GM19328 (cell line): Measurements from ENCODE around the gene CARD9.

Experiments
- ATAC-seq: cut with Tn5 transposase; IDR thresholded peaks from one replicate; pipeline ENCODE4 v1.9.1; 2021; ENCODE audit warnings: mild to moderate bottlenecking, moderate library complexity; ENCODE audit not compliant: unreplicated experiment

Gene CARD9

DNA sequence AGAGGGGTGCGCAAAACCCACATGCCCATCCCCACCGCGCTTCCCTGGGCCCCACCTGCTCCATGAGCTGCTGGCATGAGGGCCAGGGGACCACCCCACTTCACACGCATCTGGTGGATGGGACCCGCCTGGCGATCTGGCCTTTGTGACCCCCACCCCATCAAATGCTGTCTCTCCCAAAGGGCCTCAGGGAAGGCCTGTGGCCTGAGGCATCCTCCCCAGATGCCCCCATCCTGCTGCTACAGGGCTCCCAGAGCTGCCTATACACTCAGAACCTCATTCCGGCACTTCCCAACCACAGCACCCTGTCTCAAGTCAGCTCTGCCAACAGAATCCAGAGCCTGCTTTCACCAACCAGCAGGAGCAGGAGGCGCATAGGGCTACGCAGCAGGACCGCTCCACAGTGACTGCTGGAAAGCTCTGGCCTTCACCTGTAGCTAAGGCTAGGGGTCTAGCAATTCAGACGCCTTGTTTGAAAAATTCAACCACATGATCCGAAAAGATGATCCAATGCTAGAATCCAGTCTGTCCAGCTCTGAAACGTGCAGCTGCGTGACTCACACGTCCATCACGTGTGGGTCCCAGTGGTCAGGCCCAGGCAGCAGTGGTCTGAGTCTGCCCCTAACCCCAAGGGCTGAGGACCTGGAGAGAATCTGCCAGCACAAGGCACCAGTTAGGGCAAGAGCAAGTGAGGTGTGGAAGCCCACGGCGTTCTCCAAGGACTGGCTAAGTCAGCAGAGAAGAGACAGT, 27.9 kb upstream of the CARD9 start:
- ATAC-seq: no peak

DNA sequence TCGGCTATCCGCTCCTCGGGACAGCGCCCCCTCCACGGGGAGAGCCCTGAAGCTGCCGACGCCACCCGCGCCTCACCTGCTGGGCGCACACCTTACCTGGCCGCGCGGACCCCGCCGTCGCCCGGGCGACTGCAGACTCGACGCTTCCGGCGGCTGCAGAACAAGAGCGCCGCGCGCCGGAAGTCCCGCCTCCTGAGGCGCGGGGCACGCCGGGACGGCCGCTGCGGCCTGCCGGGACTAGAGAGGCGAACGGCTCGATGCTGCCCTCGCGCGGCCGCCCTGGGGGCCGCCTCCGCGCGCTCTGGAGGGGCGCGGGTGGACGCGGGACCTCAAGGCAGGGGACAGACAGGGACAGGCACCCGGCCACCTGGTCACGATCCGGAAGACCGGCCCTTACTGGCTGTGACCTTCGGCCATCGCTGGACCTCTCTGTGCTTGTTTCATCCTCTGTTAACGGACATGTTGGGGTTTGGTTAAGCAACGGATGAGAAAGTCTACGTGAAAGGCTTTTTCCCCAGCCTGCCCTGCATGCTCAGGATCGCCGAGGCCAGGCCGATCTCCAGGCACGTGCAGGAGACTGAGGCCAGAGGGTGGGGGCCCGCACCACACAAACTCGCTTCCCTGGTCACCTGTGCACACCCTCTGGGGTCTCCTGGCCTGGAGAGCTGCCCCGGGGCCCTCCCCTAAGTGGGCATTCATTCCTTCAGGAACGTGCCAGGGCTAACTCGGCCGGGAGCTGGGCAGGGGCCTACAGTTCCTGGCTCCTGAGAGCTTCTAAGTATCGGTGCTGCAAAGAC, 26.8 kb upstream of the CARD9 start, which contains the start of gene SNAPC4:
SNAPC4 (minus strand) TSS at position 133 of the 797 bp plus-strand sequence. CDS start 1,742 bp downstream, outside the sequence.
- ATAC-seq: peak; percentile 72

DNA sequence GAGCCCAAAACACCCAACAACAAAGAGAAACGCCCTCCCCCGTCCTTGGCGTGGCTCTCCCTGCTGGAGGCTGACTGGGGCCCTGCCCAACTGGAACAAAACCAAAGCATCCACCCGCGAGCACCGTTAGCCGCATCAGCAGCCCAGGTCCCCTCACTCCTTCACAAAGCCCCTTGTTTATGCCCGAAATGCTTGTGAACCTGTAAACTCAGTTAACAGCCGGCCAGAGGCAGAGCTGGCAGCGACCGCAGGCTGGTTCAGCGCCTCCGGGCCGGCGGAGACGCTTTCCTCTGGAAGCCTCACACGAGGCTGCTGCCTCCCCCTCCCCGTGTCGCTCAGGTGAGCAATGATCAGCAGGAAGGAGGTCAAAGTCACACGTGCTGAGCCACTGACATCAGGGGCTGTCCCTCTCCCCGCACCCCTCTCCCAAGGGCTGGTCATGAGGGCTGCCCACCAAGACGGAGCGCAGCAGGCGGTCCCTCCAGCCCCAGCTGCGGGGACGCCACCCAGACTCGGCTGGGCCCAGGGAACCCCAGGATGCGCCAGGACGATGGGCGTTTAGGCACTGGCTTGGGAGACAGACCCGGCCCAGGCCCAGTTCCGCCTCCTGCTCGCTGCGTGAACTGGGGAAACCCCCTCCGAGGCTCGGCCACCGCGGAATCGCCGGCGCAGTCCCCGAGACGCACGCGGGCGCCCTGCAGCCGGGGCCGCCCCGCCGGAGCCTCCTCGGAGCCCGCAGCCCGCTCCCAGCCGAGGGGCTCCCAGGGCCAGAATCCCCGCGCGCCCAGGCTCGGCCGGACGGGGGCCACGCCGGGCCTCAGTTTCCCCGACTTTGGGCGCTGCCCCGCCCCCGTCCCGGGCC, 25.9 kb upstream of the CARD9 start:
- peak; percentile 19 for ATAC-seq

DNA sequence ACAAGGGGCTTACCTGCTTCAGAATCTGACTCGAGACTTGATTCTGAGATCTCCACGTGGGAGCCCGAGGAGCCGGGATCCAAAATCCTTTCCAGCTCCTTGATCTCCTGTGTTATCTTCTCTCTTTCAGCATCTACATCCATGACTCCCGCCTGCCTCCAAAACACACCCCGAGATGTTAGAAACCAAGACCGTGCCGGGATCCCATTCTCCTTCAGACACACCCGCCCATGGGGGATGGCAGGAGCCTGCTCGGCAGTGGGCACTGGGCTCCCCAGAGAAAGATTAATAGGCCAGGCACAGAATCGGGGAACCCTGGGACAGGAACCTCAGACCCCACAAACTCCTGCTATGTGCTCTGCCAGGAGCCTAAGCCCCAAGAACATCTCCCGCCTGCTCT, 24.8 kb upstream of the CARD9 start:
- ATAC-seq: no peak

DNA sequence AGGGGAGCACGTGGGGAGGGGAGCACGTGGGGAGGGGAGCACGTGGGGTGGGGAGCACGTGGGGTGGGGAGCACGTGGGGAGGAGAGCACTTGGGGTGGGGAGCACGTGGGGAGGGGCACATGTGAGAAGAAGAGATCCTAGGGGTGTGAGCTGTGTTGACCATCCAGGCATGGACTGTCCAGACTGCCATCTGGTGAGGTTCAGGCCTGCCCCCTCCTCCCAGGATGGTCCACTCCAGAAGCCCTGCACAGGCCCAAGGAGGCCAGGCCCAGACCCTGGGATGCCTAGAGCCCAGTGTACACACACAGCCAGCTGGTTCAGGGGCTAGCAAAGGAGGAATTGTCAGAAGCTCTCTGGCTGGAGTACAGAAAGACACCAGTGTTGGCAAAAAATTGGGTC, 24.2 kb upstream of the CARD9 start:
- ATAC-seq: no peak

DNA sequence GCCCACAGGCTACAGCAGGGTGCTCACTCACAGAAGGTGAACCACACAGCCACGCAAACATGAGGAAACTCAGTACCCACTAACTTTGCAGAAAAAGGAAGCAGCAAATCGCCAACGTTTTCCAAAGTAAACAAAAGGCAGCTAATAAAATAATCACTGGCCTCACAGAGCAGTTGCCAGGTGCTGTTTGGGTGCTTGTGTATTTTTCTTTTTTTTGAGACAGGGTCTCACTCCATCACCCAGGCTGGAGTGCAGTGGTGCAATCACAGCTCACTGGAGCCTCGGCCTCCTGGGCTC, 22.7 kb upstream of the CARD9 start:
- no peak for ATAC-seq

DNA sequence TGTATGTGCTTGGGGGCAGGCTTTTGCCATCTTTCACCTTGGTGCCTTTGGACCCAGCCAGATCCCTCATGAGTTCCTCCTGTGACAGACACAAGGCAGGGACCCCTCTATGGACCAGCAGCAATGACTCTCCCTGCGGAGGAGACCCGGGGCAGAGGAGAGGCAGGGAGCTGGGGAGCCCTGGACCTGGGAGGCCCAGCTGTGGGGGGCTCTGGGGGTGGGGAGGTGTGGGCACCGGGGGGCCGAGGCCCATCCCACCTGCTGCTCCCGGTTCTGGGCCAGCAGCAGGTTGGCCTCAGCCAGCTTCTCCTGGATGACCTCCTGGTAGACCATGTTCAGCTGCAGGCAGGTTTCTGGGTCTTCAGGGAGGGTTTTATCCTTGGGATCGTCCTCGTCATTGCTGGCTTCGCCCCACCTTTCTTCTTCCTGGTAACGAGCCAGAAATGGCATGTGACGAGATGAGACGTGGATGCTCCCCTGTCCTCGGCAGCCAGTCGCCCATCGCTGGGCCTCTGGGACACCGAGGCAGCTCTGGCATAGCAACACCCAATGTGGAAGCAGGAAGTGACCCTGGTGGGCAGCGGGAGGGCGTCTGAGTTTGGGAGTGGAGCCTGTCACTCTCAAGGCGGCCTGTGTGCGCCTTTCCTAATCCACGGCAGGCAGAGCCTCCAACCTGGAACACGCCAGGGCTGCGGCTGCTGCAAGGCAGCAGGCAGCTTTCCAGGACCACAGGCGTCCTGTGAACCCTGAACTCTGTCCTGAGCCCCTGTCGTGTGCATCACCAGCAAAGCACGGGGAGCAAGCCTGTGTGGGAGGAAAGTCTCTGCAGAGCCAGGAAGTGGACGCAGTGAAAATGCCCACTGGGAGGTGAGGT, 22.1 kb upstream of the CARD9 start:
- no peak for ATAC-seq

DNA sequence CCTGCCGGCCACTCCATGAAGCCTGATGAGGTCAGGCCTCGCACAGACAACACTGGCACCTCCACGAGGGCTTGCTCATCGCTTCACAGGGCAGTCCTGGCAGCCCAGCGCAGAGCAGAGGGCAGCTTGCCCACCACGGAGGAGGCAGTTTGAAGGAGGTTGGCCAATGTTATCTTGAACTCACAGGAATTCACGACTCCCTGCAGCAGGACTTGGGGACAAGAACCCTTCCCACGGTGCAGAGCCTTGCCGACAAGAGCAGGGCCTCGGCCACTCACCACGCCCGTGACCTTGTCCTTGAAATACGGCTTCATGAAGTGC, 21.5 kb upstream of the CARD9 start:
- ATAC-seq: no peak

DNA sequence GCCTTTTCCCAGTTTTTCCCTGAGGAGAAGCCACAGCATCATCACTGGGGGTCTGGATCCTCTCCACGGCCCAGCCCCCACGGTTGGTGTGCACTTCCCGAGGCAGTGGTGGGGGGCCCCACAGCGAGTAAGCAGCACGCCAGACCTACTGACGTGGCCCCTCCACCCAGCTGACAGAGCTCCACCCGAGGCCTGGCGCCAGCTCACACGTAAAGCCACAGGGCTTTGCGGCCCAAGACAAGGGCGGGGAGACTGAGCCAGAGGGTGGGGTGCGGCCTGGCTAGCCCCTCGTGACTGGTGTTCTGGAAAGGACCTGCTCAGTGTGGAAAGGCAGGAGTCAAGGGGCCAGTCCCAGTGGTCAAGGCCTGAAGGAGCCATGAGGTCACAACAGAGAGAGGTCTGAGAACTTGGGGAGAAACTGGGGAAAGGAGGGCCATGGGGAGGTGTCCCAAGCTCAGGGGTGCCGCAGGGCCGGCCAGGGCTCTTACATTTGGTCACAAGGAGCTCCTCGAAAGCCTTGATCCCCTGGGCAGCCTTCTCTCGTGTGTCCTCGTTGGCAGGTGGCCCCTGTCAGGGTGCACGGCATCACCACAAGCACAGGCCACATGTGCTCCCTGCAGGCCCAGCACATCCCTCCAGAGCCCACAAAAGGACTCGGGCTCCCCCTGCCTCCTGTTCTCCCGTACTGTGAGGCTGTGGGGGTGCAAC, 21.0 kb upstream of the CARD9 start:
- ATAC-seq: no peak

DNA sequence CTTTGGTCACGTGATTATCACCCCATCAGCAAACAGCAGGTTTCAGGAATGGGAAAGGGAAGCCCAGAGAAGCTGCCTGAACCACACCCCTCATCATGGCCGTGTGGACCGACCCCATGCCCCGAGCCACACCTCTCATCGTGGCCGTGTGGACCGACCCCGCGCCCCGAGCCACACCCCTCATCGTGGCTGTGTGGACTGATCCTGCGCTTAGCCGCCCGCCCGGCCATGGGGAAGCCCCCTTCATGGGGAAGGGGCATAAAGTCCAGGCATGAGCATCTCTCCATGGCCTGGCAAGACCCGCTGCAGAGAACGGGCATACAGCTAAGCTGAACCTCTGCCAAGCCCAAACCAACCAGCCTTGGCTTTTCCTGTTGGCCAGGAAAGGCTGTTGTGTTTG, 20.1 kb upstream of the CARD9 start:
- ATAC-seq: no peak

DNA sequence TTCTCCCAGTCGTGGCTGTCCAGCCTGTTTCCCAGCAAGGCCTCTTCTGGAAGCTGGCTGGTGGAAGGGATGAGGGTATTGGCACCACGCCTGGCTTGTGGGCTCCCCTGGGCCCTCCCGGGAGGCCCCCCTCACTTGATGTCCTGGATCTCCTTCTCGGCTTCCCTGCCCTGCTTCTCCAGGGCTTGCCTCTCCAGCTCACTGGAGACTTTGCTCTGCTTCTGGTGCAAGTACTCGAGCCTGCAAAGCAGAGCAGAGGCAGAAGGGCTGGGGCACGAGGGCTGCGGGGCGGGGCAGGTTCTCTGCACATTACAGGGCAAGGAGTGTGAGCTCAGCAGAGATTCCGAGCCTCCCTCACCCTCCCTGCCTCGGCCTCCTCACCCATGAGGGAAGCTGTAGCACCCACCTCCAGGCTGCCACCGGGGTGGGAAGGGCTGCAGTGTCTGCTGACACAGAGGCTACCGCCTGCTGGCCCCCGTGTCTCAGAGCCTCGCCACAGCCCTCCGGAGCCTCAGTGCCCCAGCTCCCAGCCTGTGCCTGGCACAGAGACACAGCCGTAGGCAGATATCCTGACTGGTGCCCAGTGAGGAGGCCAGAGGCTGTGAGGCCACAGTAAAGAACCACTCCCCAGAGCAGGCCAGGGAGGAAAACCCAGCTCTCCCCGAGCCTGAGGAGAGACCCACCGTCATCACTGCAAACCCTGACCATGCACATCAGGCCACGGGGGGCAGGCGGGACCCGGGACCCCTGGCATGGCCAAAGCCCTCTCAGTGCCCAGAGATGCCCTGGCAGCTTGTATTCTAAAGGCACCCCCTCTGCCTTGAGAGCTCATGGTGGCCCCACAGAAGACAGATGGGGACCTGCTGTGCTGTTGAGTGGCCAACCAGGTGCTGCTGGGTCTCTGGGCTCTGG, 19.3 kb upstream of the CARD9 start:
- ATAC-seq: no peak

DNA sequence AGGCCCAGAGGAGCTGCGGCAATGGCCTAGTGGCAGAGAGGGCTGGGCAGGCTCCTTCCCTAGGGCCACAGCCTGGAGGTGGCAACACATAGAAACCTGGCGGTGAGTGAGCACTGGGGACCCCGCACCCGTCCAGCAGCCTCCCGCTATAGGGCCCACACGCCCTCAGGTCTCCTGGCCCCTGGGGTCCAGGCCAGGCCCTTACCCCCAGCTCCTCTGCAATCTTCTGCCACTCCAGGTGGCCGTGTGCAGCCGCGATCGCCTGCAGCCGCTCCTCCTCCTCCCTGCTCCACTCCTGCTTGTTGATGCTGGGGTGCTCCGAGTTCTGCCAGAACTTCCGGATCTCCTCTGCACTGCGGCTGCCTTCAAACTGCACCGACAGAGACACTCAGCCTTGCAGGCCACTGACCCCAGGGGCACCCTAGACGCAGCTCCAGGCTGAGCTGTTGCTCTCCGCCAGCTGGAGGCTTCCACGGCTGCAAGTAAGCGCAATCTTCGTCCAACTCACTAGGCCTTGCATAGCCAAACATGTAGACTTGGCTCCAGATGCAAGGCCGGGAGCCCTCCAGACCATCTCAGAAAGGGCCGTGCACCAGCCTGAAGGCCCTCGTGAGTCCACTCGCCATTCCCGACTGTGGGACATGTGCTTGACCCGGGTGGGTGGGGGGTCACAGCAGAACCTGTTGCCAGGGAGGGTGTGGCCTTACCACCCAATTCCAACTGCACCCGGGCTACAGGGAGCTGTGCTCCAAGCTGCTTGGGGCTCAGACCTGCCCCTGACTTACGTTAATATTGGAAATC, 18.5 kb upstream of the CARD9 start:
- no peak for ATAC-seq

DNA sequence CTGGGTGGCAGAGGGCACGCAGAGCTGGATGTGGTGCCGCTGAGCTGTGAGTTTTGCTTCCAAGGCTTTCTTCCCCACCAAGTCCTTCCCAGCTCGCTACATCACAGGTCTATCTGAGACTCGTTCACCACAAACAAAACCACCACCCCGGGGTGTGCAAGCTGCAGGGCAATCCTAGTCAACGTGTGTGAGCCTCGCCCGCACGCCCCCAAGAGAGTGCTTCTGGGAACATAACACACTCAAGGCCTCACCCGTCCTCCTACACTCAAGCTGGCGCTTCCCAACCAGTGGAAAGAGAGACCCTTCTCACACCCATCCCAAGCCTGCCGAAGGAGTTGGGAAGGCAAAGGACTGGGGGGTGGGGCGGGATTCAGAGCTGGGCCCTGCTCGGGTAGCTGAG, 15.9 kb upstream of the CARD9 start:
- ATAC-seq: no peak

DNA sequence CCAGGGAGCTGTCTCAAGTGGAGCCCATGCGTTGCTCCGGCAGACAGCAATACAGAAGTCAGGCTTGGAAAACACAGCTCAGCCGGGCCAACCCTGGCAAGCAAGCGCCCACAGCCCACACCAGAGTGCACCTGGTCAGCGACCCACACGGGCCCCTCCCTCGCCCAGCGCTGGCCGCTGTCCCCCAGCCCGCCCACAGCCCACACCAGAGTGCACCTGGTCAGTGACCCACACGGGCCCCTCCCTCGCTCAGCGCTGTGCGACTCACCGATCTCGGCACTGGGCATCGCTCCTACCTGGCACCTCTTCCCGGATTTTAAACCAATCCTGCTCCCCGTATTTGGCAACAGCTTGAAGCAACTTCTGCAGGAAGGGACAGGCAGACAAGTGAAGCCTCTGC, 13.7 kb upstream of the CARD9 start:
- ATAC-seq: no peak

DNA sequence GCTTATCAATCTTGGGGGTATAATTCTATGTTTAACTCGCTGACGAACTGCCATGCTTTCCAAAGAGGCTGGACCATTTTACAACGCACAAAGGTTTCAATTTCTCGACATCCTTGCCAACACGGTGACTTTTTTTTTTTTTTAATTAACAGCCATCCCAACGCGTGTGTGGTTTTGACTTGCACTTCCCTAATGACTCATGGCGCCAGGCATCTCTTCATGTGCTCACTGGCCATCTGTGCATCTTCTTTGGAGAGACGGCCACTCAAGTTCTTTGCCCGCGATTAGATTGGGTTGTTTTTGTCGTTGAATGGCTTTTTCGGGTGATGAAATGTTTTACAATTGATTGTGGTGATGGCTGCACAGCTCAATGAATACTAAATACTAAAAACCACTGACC, 12.5 kb upstream of the CARD9 start:
- ATAC-seq: no peak

DNA sequence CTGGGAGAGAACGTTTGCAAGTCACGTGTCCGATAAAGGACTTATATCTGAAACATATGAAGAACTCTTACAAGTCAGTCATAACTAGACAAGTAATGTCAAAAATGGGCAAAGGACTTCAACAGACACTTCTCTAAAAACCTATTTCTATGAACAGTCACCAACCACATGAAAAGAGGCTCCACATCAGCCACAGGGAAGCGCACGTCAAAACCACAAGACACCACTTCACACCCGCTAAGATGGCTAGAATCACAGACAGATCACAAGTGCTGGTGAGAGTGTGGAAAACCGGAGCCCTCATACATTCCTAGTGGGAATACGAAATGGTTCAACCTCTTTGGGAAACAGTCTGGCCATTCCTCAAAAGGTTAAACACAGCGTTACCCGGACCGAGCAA, 11.5 kb upstream of the CARD9 start:
- no peak for ATAC-seq

DNA sequence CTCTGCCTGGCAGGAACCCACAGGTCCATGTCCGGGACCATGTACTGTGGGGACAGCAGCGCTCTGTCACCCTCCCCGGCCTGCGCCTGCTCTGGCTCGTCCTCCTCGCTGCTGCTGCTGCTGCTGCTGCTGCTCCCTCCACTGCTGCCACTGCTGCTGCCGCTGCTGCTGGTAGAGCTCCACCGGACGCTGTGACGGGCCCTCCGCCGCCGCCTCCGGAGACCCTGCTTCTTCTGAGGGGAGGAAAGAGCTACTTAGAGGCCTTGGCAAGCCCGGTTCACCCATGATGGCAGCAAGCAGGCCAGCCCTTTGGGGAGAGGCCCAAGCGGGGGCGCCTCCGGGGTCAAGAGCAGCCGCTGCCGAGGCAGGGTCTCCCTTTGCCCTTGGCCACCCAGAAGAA, 10.0 kb upstream of the CARD9 start:
- ATAC-seq: no peak

DNA sequence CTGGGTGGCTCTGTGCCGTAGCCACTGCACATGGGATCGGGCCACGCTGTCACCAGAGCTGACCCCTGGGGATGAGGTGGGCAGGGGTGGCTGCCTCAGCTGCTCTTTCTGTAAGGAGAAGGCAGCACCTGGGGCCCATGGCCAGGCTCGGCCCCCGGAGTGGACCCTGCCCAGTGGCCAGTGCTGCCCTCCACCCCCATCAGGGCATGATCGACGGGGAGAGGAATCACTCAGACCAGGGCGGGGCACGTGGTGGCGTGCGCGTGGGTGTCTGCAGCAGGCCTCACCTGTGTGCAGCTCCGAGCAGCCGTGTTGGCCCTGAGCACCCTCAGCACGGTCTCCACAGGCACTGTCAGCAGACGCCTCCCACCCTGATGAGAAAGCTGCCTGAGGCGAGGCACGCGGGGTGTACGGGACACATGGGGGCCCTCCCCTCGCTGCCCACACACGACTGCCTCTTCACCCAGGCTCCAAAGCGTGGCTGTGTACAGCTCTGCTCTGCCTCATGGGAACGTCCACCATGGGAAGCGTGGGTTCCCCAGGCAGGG, 8.6 kb upstream of the CARD9 start:
- no peak for ATAC-seq
